SK-N-SH treated with all-trans-retinoic acid at 6 μM for 48 hours (cell line): ENCODE measurements around the gene ADAMTS17.

ENCODE experiments used
- BACH2 ChIP-seq: fragments of 250-450 bp; sonication (Bioruptor Pico); IDR thresholded peaks from 2 replicates; pipeline ENCODE4 v1.9.0; 2021; ENCODE audit warnings: mild to moderate bottlenecking, borderline replicate concordance
- CSDC2 ChIP-seq: fragments of 250-450 bp; sonication (Bioruptor Pico); IDR thresholded peaks from 2 replicates; pipeline ENCODE4 v1.5.0; 2020; ENCODE audit warnings: mild to moderate bottlenecking, moderate library complexity
- ESRRG ChIP-seq: fragments of 250-450 bp; sonication (Bioruptor Pico); IDR thresholded peaks from 2 replicates; pipeline ENCODE4 v1.6.1; 2021; ENCODE audit warnings: mild to moderate bottlenecking
- GLIS3 ChIP-seq: fragments of 250-450 bp; sonication (Bioruptor Pico); IDR thresholded peaks from 2 replicates; pipeline ENCODE4 v1.5.0; 2020; ENCODE audit warnings: mild to moderate bottlenecking, moderate library complexity
- RARB ChIP-seq: fragments of 250-450 bp; sonication (Bioruptor Pico); IDR thresholded peaks from 2 replicates; pipeline ENCODE4 v1.8.0; 2021; ENCODE audit warnings: mild to moderate bottlenecking, moderate library complexity
- ZC3H10 ChIP-seq: fragments of 250-450 bp; sonication (Bioruptor Pico); IDR thresholded peaks from 2 replicates; pipeline ENCODE4 v1.5.1; 2021; ENCODE audit warnings: mild to moderate bottlenecking, moderate library complexity
- ZFP3 ChIP-seq: fragments of 250-450 bp; sonication (Bioruptor Pico); IDR thresholded peaks from 2 replicates; pipeline ENCODE4 v1.5.0; 2020; ENCODE audit warnings: mild to moderate bottlenecking, moderate library complexity
- ZNF565 ChIP-seq: fragments of 450-650 bp; formaldehyde crosslinking; conservative IDR thresholded peaks from 2 replicates; pipeline ENCODE4 v1.5.0; 2020; ENCODE audit warnings: low read depth, mild to moderate bottlenecking, moderate library complexity
- TF ChIP-seq, protein P1 (sequence below): fragments of 250-450 bp; sonication (Bioruptor Pico); IDR thresholded peaks from 2 replicates; pipeline ENCODE4 v1.5.1; 2021; ENCODE audit warnings: mild to moderate bottlenecking, moderate library complexity

- TF ChIP-seq ZFP3 (CRISPR knock-in tag), result no peak
- no peak for TF ChIP-seq CSDC2
- no peak for TF ChIP-seq ZNF565 (CRISPR knock-in tag)
- TF ChIP-seq ESRRG, result no peak
- TF ChIP-seq, protein P1, sequence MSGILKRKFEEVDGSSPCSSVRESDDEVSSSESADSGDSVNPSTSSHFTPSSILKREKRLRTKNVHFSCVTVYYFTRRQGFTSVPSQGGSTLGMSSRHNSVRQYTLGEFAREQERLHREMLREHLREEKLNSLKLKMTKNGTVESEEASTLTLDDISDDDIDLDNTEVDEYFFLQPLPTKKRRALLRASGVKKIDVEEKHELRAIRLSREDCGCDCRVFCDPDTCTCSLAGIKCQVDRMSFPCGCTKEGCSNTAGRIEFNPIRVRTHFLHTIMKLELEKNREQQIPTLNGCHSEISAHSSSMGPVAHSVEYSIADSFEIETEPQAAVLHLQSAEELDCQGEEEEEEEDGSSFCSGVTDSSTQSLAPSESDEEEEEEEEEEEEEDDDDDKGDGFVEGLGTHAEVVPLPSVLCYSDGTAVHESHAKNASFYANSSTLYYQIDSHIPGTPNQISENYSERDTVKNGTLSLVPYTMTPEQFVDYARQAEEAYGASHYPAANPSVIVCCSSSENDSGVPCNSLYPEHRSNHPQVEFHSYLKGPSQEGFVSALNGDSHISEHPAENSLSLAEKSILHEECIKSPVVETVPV (CRISPR knock-in tag), result no peak
- TF ChIP-seq RARB (CRISPR knock-in tag), result no peak
- TF ChIP-seq ZC3H10 (CRISPR knock-in tag), result no peak
- TF ChIP-seq GLIS3 (CRISPR knock-in tag), result no peak
- TF ChIP-seq BACH2 (CRISPR knock-in tag), result no peak
Measured at GRCh38 chr15:99957642-99958013, 384.1 kb downstream of the ADAMTS17 start.
